Lower leg skin (tissue), 3 donors: ENCODE measurements around the gene ZIC5.

Source experiments
- POLR2A ChIP-seq, 2 donors: fragments of 450-650 bp; IDR thresholded peaks; one replicate each; pipeline ENCODE4 v1.6.1; 2016 to 2017; ENCODE audit warnings: antibody characterized with exemption in 2 of 2, mild to moderate bottlenecking in 1 of 2, moderate library complexity in 1 of 2
- TF ChIP-seq, protein P1 (sequence below), 3 donors: fragments of 450-650 bp; IDR thresholded peaks; one replicate each; pipeline ENCODE4 v1.5.1; 2016; ENCODE audit warnings: antibody characterized with exemption in 3 of 3, mild to moderate bottlenecking in 3 of 3, moderate library complexity in 2 of 3

GRCh38 chr13:99995104-99995588 is 23.6 kb upstream of the ZIC5 start:
- TF ChIP-seq, protein P1, sequence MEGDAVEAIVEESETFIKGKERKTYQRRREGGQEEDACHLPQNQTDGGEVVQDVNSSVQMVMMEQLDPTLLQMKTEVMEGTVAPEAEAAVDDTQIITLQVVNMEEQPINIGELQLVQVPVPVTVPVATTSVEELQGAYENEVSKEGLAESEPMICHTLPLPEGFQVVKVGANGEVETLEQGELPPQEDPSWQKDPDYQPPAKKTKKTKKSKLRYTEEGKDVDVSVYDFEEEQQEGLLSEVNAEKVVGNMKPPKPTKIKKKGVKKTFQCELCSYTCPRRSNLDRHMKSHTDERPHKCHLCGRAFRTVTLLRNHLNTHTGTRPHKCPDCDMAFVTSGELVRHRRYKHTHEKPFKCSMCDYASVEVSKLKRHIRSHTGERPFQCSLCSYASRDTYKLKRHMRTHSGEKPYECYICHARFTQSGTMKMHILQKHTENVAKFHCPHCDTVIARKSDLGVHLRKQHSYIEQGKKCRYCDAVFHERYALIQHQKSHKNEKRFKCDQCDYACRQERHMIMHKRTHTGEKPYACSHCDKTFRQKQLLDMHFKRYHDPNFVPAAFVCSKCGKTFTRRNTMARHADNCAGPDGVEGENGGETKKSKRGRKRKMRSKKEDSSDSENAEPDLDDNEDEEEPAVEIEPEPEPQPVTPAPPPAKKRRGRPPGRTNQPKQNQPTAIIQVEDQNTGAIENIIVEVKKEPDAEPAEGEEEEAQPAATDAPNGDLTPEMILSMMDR (IDR thresholded peaks at IDR 0.05) = no peak
- no peak for TF ChIP-seq POLR2A (IDR thresholded peaks at IDR 0.05)
